ENCODE data around the gene SCARF2. TPM values are rescaled to one million over a fixed set of nuclear protein-coding genes. Genes with fewer than 3 reads are reported as not detected.
"Not testable (repeated sequence)": the region's sequence is repeated elsewhere in the genome, so short reads cannot be mapped to it uniquely, and the experiment has no call there.

SCARF2 gene
- total RNA-seq, 1 experiment from 2014 or later, result 26.3 TPM

DNA sequence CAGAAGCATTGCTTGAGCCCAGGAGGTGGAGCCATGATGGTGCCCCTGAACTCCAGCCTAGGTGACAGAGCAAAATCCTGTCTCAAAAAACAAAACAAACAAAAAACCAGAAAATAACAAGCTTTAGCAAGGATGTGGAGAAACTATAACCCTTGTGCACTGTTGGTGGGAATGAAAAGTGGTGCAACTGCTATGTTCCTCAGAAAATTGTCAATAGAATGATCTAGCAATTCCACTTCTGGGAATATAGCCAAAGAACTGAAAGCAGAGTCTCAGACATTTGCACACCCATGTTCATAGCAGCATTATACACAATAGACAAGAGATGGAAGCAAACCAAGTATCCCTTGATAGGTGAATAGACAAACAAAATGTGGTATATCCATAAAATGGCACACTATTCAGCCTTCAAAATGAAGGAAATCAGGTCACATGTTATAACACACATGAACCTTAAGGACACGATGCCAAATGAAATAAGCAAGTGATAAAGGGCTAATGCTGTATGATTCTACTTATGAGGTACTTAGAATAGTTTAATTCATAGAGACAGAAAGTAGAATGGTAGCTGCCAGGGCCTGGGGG, 42.1 kb upstream of the SCARF2 start:
- ATAC-seq, result no peak
- H3K27me3 Mint-ChIP-seq (ENCODE audit: low read depth), result no peaks in the 10 kb centered on the region
- no peaks in the 10 kb centered on the region for H3K4me1 Mint-ChIP-seq
- H3K36me3 Mint-ChIP-seq, result peaks cover 9% of the 10 kb centered on the region
- no peak overlapping the region for H3K27ac Mint-ChIP-seq
- ChIA-PET CTCF (no interaction called here), POLR2A (no interaction called here)
- no peak for DNase-seq (ENCODE audit: low spot score)
- H3K4me3 Mint-ChIP-seq, result no peak overlapping the region
- peaks cover 13% of the 10 kb centered on the region; the same call in 1 of the 2 replicates for H3K9me3 Mint-ChIP-seq
- TF ChIP-seq, protein P1, sequence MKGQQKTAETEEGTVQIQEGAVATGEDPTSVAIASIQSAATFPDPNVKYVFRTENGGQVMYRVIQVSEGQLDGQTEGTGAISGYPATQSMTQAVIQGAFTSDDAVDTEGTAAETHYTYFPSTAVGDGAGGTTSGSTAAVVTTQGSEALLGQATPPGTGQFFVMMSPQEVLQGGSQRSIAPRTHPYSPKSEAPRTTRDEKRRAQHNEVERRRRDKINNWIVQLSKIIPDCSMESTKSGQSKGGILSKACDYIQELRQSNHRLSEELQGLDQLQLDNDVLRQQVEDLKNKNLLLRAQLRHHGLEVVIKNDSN (CRISPR knock-in tag; IDR thresholded peaks at IDR 0.05), result no peak
- TF ChIP-seq, protein P2, sequence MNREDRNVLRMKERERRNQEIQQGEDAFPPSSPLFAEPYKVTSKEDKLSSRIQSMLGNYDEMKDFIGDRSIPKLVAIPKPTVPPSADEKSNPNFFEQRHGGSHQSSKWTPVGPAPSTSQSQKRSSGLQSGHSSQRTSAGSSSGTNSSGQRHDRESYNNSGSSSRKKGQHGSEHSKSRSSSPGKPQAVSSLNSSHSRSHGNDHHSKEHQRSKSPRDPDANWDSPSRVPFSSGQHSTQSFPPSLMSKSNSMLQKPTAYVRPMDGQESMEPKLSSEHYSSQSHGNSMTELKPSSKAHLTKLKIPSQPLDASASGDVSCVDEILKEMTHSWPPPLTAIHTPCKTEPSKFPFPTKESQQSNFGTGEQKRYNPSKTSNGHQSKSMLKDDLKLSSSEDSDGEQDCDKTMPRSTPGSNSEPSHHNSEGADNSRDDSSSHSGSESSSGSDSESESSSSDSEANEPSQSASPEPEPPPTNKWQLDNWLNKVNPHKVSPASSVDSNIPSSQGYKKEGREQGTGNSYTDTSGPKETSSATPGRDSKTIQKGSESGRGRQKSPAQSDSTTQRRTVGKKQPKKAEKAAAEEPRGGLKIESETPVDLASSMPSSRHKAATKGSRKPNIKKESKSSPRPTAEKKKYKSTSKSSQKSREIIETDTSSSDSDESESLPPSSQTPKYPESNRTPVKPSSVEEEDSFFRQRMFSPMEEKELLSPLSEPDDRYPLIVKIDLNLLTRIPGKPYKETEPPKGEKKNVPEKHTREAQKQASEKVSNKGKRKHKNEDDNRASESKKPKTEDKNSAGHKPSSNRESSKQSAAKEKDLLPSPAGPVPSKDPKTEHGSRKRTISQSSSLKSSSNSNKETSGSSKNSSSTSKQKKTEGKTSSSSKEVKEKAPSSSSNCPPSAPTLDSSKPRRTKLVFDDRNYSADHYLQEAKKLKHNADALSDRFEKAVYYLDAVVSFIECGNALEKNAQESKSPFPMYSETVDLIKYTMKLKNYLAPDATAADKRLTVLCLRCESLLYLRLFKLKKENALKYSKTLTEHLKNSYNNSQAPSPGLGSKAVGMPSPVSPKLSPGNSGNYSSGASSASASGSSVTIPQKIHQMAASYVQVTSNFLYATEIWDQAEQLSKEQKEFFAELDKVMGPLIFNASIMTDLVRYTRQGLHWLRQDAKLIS (CRISPR knock-in tag; IDR thresholded peaks at IDR 0.05; ENCODE audit: borderline replicate concordance), result no peak
- TF ChIP-seq TEAD4 (CRISPR knock-in tag; IDR thresholded peaks at IDR 0.05) (no peak), NFATC4 (CRISPR knock-in tag; IDR thresholded peaks at IDR 0.05) (no peak)

DNA sequence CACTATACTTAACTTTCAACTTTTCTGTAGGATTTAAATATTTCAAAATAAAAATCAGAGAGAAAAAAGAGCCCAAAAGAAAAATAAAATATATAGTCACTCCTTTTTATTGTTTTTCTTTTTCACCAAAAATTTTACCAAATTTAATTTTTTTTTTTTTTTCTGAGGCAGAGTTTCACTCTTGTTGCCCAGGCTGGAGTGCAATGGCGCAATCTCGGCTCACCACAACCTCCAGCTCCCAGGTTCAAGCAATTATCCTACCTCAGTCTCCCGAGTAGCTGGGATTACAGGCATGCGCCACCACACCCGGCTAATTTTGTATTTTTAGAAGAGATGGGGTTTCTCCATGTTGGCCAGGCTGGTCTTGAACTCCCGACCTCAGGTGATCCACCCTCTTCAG, 40.4 kb upstream of the SCARF2 start:
- DNase-seq (ENCODE audit: low spot score); POLR2A ChIA-PET; H3K27ac Mint-ChIP-seq; H3K4me1 Mint-ChIP-seq; ATAC-seq; H3K4me3 Mint-ChIP-seq; H3K36me3 Mint-ChIP-seq; CTCF ChIA-PET; H3K27me3 Mint-ChIP-seq (ENCODE audit: low read depth); H3K9me3 Mint-ChIP-seq: not testable (repeated sequence)

- H3K27me3 Mint-ChIP-seq (ENCODE audit: low read depth); H3K36me3 Mint-ChIP-seq; DNase-seq (ENCODE audit: low spot score); H3K4me3 Mint-ChIP-seq; ATAC-seq; H3K9me3 Mint-ChIP-seq; H3K27ac Mint-ChIP-seq; POLR2A ChIA-PET; H3K4me1 Mint-ChIP-seq: not testable (repeated sequence)
- CTCF ChIA-PET, result interaction anchor here (2.9 kb wide), 1 partner anchor 57 kb away, joined by 12 read pairs; no protein-coding TSS in a partner anchor
Observed at GRCh38 chr22:20475569-20475968, 37.9 kb upstream of the SCARF2 start.

- no peaks in the 10 kb centered on the region for H3K27me3 Mint-ChIP-seq (ENCODE audit: low read depth)
- CTCF ChIA-PET, result interaction anchor here (2.9 kb wide), 1 partner anchor 57 kb away, joined by 12 read pairs; no protein-coding TSS in a partner anchor
- ATAC-seq (no peak), DNase-seq (ENCODE audit: low spot score) (no peak)
- no peak overlapping the region for H3K4me3 Mint-ChIP-seq
- no peaks in the 10 kb centered on the region for H3K4me1 Mint-ChIP-seq
- H3K27ac Mint-ChIP-seq, result no peak overlapping the region
- H3K9me3 Mint-ChIP-seq, result peaks cover 5% of the 10 kb centered on the region; the same call in 1 of the 2 replicates
- H3K36me3 Mint-ChIP-seq, result peaks cover 3% of the 10 kb centered on the region; the same call in 1 of the 2 replicates
- no peak for TF ChIP-seq TEAD4 (CRISPR knock-in tag; IDR thresholded peaks at IDR 0.05)
- no peak for TF ChIP-seq EMX1 (CRISPR knock-in tag; IDR thresholded peaks at IDR 0.05)
- TF ChIP-seq, protein P3, sequence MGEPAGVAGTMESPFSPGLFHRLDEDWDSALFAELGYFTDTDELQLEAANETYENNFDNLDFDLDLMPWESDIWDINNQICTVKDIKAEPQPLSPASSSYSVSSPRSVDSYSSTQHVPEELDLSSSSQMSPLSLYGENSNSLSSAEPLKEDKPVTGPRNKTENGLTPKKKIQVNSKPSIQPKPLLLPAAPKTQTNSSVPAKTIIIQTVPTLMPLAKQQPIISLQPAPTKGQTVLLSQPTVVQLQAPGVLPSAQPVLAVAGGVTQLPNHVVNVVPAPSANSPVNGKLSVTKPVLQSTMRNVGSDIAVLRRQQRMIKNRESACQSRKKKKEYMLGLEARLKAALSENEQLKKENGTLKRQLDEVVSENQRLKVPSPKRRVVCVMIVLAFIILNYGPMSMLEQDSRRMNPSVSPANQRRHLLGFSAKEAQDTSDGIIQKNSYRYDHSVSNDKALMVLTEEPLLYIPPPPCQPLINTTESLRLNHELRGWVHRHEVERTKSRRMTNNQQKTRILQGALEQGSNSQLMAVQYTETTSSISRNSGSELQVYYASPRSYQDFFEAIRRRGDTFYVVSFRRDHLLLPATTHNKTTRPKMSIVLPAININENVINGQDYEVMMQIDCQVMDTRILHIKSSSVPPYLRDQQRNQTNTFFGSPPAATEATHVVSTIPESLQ (CRISPR knock-in tag; IDR thresholded peaks at IDR 0.05), result no peak
- no peak for TF ChIP-seq CTCF (IDR thresholded peaks at IDR 0.05)
- TF ChIP-seq, protein P4, sequence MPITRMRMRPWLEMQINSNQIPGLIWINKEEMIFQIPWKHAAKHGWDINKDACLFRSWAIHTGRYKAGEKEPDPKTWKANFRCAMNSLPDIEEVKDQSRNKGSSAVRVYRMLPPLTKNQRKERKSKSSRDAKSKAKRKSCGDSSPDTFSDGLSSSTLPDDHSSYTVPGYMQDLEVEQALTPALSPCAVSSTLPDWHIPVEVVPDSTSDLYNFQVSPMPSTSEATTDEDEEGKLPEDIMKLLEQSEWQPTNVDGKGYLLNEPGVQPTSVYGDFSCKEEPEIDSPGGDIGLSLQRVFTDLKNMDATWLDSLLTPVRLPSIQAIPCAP (CRISPR knock-in tag; IDR thresholded peaks at IDR 0.05), result no peak
- TF ChIP-seq SP1 (CRISPR knock-in tag; conservative IDR thresholded peaks at IDR 0.05), result no peak
- POLR2A ChIA-PET, result no interaction called here
Observed at GRCh38 chr22:20475115-20475436, 37.5 kb upstream of the SCARF2 start.

Data from WTC11 (cell line).